ENCODE data around the gene SYNGAP1.

Gene SYNGAP1

DNA sequence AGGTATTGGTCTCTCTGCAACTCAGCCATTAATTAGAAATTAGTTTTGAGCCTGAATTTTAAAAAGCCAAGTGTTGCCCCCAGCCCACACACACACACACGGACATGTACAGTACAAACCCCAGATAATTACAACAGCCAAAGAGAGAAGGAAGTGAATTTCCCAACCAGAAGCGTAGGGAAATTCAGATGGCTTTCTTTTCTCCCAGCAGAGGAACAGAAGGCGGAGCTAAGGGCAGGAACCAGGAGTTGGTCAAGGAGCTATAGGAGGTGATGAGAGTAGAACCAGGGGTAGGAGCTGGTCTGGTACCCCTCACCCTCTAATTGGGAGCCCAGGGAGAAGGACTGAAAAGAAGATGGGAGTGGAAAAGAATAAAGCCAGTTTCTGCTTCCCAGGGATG is 30.6 kb downstream of the SYNGAP1 start:
- DNase-seq (ENCODE audit: extremely low read depth, low read depth) = no peak
- H3K4me3 ChIP-seq (replicated peaks; ENCODE audit: low read depth, low read length) = no peak overlapping the region
- TF ChIP-seq, protein P1, sequence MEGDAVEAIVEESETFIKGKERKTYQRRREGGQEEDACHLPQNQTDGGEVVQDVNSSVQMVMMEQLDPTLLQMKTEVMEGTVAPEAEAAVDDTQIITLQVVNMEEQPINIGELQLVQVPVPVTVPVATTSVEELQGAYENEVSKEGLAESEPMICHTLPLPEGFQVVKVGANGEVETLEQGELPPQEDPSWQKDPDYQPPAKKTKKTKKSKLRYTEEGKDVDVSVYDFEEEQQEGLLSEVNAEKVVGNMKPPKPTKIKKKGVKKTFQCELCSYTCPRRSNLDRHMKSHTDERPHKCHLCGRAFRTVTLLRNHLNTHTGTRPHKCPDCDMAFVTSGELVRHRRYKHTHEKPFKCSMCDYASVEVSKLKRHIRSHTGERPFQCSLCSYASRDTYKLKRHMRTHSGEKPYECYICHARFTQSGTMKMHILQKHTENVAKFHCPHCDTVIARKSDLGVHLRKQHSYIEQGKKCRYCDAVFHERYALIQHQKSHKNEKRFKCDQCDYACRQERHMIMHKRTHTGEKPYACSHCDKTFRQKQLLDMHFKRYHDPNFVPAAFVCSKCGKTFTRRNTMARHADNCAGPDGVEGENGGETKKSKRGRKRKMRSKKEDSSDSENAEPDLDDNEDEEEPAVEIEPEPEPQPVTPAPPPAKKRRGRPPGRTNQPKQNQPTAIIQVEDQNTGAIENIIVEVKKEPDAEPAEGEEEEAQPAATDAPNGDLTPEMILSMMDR (IDR thresholded peaks at IDR 0.05; ENCODE audit: low read depth, low read length, missing control alignments) = no peak

DNA sequence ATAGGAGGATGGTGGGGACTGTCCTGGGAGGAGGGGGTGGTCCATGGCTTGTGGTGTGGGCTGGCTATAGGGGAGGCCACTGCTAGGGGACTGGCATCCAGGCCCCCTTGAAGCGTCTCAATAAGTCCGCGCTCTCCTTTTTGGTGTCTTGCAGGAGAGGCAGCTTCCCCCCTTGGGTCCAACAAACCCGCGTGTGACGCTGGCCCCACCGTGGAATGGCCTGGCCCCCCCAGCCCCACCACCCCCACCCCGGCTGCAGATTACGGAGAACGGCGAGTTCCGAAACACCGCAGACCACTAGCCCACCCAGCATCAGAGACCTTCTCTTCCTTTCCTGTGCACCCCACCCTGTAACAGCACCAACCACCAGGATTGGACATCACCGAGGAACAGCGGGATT is 31.7 kb downstream of the SYNGAP1 start:
- TF ChIP-seq, protein P1 (IDR thresholded peaks at IDR 0.05; ENCODE audit: low read depth, low read length, missing control alignments) = no peak
- no peak for DNase-seq (ENCODE audit: extremely low read depth, low read depth)
- no peak overlapping the region for H3K4me3 ChIP-seq (replicated peaks; ENCODE audit: low read depth, low read length)

DNA sequence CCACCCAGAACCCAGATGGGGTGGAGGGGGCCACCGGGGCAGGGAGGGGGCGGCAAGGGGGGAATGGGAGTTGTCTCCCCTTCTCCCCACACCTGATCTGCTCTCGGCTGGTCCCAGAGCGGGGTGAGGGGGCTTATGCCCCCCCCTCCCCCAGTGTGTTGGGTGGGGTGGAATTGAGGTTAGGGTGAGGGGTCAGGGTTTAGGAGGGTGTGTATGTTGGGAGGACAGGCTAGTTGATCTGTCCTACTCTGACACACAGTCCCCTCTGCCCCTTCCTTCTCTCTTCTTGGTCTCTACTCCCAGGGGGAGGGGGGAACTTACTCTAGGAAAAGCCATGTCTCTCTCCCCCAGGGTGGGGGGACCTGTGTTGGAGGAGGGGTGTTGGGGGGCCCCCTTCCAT is 32.6 kb downstream of the SYNGAP1 start:
- TF ChIP-seq, protein P1 (IDR thresholded peaks at IDR 0.05; ENCODE audit: low read depth, low read length, missing control alignments) = no peak
- DNase-seq (ENCODE audit: extremely low read depth, low read depth) = no peak

DNA sequence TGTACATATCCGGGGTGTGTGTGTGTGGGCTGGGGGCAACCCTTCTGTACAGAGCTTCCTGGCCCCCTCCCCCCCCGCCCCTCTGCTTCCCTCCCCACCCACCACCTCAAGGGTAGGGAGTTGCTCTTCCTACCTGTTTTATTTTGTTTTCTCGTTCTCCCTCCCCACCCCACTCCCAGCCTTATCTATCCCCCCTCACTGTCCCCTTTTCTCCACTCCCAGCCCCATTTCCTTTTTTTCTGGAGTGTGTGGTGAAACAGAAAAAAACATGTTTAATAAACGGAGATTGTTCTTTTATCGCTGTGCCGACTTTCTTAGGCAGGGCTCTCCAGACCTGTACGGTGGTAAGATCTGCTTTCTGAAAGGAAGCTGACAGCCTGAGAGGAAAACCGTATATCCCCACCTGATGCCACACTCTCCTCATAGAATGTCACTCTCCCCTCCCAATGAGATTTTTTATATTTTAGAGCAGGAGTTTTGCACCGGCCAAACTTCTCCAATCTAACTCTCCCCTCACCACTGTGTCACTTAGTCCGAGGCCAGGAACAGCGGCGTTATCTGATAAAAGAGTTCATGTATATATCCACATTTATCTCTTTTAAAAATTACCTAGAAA is 33.6 kb downstream of the SYNGAP1 start:
- peak overlapping the region; percentile 90 for H3K4me3 ChIP-seq (replicated peaks; ENCODE audit: low read depth, low read length)
- TF ChIP-seq, protein P1 (IDR thresholded peaks at IDR 0.05; ENCODE audit: low read depth, low read length, missing control alignments) = no peak
- no peak for DNase-seq (ENCODE audit: extremely low read depth, low read depth)

More for the DNA sequence above, 32.6 kb downstream of the SYNGAP1 start:
- no peak overlapping the region for H3K4me3 ChIP-seq (replicated peaks; ENCODE audit: low read depth, low read length)

DNA sequence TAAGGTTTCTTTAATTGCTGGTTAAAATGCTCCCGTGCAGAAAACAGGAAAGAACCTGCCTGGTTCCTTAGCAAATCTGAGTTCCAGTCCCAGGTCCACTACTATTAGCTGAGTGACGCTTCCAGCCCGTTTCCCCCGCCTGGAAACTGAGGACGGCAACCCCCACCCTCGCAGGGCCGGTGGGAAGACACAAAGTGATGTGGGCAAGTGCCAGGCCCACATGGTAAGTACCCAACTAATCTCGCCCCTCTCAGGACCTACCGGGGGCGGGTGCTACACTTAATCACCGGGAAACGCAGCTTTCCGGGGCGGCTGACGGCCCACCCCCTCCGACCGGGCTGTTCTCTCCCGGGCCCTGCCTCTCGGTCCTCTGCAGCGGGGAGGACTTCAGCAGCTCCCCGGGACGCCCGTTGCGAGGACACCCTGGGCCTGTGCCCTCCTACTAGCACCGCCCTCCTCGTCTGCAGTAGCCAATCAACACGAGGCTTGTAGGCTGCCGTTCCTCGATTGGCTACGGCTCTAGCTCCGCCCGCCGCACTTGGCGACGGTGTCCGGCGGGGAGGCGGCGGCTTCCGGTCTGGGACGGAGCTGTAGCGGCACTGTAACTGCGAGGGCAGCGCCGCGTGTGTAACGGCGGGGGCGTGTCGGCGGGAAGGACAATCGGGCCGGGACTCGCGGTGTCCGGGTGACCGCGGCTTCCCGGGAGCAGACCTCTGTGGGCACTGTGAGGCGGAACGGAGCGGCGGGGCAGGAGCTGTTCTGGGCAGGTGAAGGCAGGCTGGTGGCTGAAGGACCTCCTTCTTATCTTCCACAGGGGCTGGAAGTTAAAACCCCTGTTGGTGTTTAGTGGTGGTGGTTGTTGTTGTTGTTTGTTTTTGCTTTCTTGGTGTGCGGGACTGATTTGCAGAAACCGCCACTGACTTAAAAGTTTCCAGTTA is 34.4 kb downstream of the SYNGAP1 start, which contains the start of gene ZBTB9:
ZBTB9 (plus strand) TSS at position 568 of the 938 bp plus-strand sequence. CDS start 525 bp downstream, outside the sequence.
- peak within 1 kb of the TSS; percentile 90 for H3K4me3 ChIP-seq (replicated peaks; ENCODE audit: low read depth, low read length)
- TF ChIP-seq, protein P1 (IDR thresholded peaks at IDR 0.05; ENCODE audit: low read depth, low read length, missing control alignments) = no peak
- peak; percentile 89 for DNase-seq (ENCODE audit: extremely low read depth, low read depth)

DNA sequence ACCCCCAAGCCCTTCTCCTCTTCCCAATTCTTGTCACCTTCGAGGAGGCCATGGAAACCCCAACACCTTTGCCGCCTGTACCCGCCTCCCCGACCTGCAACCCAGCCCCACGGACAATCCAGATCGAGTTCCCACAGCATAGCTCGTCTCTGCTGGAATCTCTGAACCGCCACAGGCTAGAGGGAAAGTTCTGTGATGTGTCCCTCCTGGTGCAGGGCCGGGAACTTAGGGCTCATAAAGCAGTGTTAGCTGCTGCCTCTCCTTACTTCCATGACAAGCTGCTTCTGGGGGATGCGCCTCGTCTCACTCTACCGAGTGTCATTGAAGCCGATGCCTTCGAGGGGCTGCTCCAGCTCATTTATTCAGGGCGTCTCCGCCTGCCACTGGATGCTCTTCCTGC is 35.2 kb downstream of the SYNGAP1 start:
- no peak for DNase-seq (ENCODE audit: extremely low read depth, low read depth)
- H3K4me3 ChIP-seq (replicated peaks; ENCODE audit: low read depth, low read length) = peak overlapping the region; percentile 90
- TF ChIP-seq, protein P1 (IDR thresholded peaks at IDR 0.05; ENCODE audit: low read depth, low read length, missing control alignments) = no peak

All from HFF-Myc (cell line).